Stimulated activated CD4-positive, alpha-beta T cell treated with anti-CD3 and anti-CD28 coated beads, Interleukin-15, amount 100 ng/mL, for 48 hours (primary cell): Measurements from ENCODE around the gene RAB3A.
"Not testable (repeated sequence)": the region's sequence is repeated elsewhere in the genome, so short reads cannot be mapped to it uniquely, and the experiment has no call there.

ENCODE experiments used
- DNase-seq, 2 donors: peaks; one replicate each; pipeline ENCODE4 v3.0.0-alpha.2; 2020; ENCODE audit warnings: low read depth in 2 of 2

Gene RAB3A

GRCh38 chr19:18223860-18224524, 20.1 kb upstream of the RAB3A start:
- DNase-seq = no peak

- DNase-seq = no peak
These were observed 18.2 kb upstream of the RAB3A start for GRCh38 chr19:18221815-18222725.

GRCh38 chr19:18220632-18221275, 16.9 kb upstream of the RAB3A start:
- DNase-seq = no peak

GRCh38 chr19:18219911-18220631, 16.2 kb upstream of the RAB3A start:
- DNase-seq = no peak

GRCh38 chr19:18218600-18218999, 14.8 kb upstream of the RAB3A start:
- DNase-seq = no peak

GRCh38 chr19:18218159-18218558, 14.3 kb upstream of the RAB3A start:
- no peak for DNase-seq

- DNase-seq = no peak
These were observed 12.9 kb upstream of the RAB3A start for GRCh38 chr19:18216789-18217188.

- DNase-seq = no peak
These were observed 11.1 kb upstream of the RAB3A start for GRCh38 chr19:18214779-18215433.

GRCh38 chr19:18211683-18212082, 7.8 kb upstream of the RAB3A start:
- DNase-seq = no peak

GRCh38 chr19:18209912-18210311, 6.1 kb upstream of the RAB3A start:
- not testable (repeated sequence) for DNase-seq

- DNase-seq = peak in 1 of 2 donors; percentile 56
These were observed 4.5 kb upstream of the RAB3A start for GRCh38 chr19:18208098-18208951.

GRCh38 chr19:18206018-18206417, 2.2 kb upstream of the RAB3A start:
- DNase-seq = no peak

GRCh38 chr19:18205200-18205892, 1.5 kb upstream of the RAB3A start:
- no peak for DNase-seq

GRCh38 chr19:18204394-18205199, 755 bp upstream of the RAB3A start:
- DNase-seq = no peak

- no peak for DNase-seq
These were observed 407 bp downstream of the RAB3A start for GRCh38 chr19:18203408-18203862.

GRCh38 chr19:18202778-18203407, 949 bp downstream of the RAB3A start:
- DNase-seq = no peak

GRCh38 chr19:18202397-18202777, 1.5 kb downstream of the RAB3A start:
- no peak for DNase-seq

GRCh38 chr19:18198374-18198773, 5.5 kb downstream of the RAB3A start:
- DNase-seq = no peak
